HG03571 (cell line): Measurements from ENCODE around the gene NHLH1.
A peak's percentile ranks its signal among the peaks of the same experiment; 100 is the strongest.

Experiments
- ATAC-seq: cut with Tn5 transposase; IDR thresholded peaks from one replicate; pipeline ENCODE4 v1.9.1; 2021; ENCODE audit not compliant: unreplicated experiment

The NHLH1 gene

DNA sequence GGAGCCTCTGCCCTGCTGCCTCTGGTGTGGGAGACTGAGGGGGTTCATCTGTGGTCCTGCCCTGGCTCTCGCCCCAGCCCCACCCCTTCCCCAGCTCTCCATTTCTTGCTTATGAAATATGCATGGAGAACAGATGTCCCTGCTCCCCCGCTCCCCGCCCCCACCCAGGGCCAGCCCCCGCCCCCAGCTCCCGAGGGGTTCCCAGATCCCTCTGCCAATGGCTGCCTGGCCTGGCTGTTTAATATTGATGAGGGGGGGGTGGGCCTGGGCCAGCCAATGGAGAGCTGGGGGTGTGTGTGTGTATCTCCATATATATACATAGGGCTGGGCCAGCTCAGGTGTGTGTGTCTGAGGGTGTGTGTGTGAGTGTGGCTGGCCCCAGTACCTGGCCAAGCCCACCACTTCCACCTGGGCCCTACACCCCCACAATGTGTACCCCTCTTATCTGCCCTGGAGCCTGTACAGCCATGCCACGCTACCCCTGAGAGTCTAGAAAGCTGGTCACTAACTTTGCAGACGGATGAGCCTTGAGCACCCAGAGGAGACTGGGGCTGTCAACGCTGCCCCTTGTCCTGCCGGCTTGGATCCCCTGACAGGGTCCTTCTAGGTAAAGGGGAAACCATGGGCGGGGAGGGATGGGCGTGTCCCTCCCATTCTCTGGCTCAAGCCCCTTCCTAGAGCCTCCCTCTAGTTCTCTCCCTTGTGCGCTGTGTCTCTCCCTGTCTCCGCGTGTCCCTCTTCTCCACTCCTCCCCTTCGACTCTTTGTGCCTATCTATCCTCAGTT is at the start of gene NHLH1:
Gene NHLH1 (plus strand): TSS at position 341 of the 785 bp plus-strand sequence. CDS start 3,661 bp downstream, outside the sequence.
- ATAC-seq = no peak

GRCh38 chr1:160322831-160323230 is 44.0 kb upstream of the NHLH1 start:
- no peak for ATAC-seq

GRCh38 chr1:160325252-160325651 is 41.6 kb upstream of the NHLH1 start:
- ATAC-seq = no peak

GRCh38 chr1:160326418-160326817 is 40.5 kb upstream of the NHLH1 start:
- ATAC-seq = no peak

DNA sequence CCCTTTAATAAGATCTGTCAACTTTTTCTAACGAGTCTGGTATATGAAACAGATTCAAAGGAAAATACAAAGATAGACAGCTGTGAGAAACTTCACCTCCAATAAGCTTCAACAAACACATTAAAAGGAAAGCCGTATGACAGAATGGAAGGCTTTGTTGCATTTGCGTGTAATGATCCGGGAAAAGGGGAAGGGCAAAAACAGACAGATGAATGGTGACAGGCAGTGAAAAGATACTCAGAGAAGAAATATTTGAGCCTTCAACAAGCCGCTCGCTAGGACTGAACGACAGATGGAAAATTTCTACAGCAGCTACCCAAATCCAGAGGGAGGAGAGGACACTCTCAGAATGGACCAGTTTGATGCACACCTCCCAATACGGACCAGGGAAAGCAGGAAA is 38.7 kb upstream of the NHLH1 start:
- ATAC-seq = no peak

DNA sequence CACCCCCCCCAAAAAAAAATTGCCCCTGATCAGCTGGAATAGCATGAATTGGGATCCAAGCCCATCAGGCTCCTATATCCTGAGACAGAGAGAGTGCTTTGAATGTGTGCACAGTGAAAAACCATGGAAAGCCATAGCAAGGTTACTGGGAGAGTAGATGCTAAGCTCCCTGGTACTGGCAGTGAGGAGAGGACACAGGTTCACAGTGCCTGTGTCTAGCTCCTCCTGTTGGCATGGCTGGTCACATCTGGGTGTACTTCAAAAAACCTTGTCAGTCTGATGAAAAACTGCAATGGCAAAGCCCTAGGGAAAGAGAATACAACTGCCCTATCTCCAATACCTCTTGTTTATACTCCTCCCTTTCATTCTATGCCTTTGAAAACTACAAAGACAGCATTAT is 36.8 kb upstream of the NHLH1 start:
- ATAC-seq = no peak

DNA sequence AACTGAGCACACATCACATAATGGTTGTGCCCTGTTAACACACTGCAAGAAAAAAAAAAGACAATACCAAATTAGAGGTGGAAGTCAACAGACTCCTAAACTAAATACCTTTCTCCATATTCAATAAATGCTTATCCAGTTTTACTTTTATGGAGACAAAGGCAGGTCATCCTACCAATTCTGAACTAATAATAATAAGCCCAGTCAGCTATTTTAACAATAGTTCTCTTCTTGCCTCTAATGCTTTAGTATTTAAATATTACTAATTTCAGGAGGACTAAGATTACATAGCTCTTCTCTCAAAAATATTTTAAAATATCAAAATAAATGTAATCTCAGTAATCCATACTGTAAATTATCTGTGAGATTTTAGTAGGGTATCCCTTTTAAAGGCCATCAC is 34.4 kb upstream of the NHLH1 start:
- no peak for ATAC-seq

GRCh38 chr1:160338580-160338979 is 28.3 kb upstream of the NHLH1 start:
- no peak for ATAC-seq

- no peak for ATAC-seq
Observed at GRCh38 chr1:160340146-160340545, 26.7 kb upstream of the NHLH1 start.

DNA sequence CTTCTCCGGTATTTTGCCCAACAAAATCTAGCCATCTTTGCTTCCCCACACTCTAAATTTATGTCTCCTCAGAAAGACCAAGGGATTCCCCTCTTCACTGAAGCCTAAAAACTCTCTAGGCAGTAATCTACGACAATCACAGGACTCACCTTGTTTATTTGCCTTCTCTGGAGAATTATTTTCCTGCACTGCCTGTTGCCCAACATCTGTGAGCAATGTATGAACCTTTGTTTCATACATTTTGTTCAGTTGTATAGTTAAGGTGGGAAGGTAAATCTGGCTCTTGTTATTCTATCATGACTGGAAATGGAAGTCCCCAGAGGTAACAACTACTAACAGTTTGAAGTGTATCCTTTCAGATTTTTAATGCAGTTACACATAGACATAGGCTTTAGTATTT is 26.0 kb upstream of the NHLH1 start:
- ATAC-seq = no peak

- no peak for ATAC-seq
Observed at GRCh38 chr1:160342526-160342925, 24.3 kb upstream of the NHLH1 start.

- peak; percentile 91 for ATAC-seq
Observed at GRCh38 chr1:160342953-160343869, 23.7 kb upstream of the NHLH1 start, which contains the start of the genes COPA and NCSTN. Gene COPA, minus strand, starts transcription at chr1:160343250. Its CDS starts 80 bp downstream, at chr1:160343170. Gene NCSTN, plus strand, starts transcription at chr1:160343383. Its CDS starts 14 bp downstream, at chr1:160343397.

DNA sequence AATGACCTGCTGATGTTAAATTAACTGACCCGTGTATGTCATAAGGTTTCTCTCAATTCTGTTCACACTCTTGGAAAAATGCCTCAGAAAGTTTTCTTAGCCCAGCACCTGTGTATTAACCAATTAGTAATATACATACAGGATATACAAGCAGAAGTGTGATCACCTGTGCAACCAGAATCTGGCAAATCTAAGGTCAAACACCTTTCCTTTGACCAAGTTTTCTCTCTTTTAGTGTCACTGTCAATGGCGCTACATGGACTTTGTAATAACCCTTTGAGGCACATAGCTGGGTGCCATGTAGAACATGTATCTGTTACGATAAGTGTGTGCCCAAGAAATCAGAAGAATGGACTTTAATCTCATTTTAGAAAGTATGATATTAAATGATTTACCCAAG is 22.6 kb upstream of the NHLH1 start:
- ATAC-seq = no peak

DNA sequence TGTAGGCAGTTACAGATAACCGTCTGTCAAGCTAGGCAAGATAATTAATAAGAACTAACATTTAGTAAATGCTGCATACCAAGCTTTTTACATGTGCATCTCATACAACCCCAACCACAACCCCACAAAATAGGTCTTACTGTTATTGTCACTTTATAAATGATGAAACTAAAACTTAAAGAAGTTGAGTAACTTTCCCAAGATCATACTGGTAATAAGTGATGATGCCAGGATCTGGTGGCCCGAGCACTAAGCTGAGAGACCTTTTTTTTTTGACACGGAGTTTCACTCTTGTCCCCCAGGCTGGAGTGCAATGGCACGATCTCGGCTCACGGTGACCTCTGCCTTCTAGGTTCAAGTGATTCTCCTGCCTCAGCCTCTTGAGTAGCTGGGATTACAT is 21.9 kb upstream of the NHLH1 start:
- ATAC-seq = no peak

DNA sequence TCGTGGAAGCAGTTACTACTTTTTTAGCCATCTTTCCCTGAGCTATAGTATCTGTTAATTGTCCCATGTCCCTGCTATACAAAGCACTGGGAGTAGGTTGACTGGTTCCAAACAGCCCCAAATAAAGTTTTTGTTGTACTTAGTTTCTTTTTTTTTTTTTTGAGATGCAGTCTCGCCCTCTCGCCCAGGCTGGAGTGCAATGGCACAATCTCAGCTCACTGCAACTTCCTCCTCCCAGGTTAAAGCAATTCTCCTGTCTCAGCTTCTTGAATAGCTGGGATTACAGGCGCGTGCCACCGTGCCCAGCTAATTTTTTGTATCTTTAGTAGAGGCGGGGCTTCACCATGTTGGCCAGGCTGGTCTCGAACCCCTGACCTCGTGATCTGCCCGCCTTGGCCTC is 20.4 kb upstream of the NHLH1 start:
- no peak for ATAC-seq

DNA sequence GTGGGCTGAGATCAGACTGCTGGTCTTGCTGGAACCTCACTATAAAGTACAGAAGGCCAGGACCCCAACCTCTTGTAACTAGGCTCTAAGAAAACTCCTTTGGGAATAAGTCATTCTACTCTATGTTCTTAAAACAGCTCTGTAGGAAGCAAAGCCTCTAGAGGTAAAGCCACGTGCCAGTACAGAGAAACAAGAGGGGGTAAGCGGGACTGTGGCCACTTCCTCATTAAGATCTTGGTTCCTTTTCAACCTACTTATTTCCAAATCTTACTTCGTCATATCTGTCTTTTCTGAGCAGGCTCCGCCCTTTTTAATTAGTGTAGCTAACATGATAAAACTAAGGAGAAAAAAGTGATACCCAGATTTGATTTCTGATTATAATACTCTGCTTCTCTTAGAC is 19.9 kb upstream of the NHLH1 start:
- ATAC-seq = no peak

- ATAC-seq = no peak
Observed at GRCh38 chr1:160351629-160352028, 15.2 kb upstream of the NHLH1 start.

GRCh38 chr1:160352555-160352954 is 14.3 kb upstream of the NHLH1 start:
- ATAC-seq = no peak

DNA sequence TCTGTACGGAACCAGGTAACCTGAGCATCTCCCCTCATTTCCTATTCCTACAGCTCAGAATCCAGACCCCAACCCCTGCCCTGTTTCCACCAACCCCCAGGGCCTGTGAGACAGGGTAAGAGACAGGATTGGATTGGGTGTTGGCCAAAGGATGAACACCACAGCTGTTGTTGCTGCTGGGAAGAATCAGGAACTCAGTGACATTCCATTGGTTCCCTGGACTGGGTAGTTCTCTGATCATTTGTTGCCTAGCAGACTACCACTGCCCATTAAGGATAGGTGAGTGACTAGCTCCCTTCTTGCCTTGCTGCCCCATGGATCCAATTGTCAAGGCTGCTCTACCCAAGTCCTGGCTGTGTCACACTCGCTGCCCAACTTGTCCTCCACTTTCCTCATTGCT is 13.6 kb upstream of the NHLH1 start:
- no peak for ATAC-seq

- no peak for ATAC-seq
Observed at GRCh38 chr1:160354388-160354985, 12.4 kb upstream of the NHLH1 start.

DNA sequence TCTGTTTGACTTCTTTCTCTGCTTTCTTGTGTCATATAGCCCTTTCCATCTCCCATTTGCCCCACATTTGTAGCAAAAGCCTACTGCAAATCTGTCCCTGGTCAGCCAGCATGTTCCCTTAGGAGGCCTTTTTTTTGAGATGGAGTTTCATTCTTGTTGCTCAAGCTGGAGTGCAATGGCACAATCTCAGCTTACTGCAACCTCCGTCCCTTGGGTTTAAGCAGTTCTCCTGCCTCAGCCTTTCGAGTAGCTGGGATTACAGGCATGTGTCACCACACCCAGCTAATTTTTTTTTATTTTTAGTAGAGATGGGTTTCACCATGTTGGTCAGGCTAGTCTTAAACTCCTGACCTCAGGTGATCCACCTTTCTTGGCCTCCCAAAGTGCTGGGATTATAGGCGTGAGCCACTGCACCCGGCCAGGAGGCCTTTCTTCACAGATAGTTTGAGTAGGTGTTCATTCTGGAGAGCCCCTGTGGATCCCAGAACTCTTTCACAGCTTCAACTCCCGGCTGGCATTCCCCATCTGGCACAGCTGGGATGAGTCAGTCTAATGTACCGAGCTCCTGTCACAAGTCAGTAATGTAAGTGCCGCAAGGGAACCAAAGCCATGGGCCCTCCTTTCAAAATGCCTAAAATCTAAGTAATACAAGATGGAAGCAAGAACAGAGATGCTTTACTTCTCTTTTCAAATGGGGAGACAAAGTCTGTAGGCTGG is 9.4 kb upstream of the NHLH1 start:
- ATAC-seq = no peak
